ENCODE results near the gene CCSER2.
"Not testable (repeated sequence)": the region's sequence is repeated elsewhere in the genome, so short reads cannot be mapped to it uniquely, and the experiment has no call there.

CCSER2 gene

GRCh38 chr10:84312816-84313215 lies 15.6 kb upstream of the CCSER2 start:
- no peak for DNase-seq (ENCODE audit: low read depth in 3 of 3, low spot score in 1 of 3)

- DNase-seq (ENCODE audit: low read depth in 3 of 3, low spot score in 1 of 3): no peak
These were observed 14.1 kb upstream of the CCSER2 start for GRCh38 chr10:84314275-84314674.

- no peak for DNase-seq (ENCODE audit: low read depth in 3 of 3, low spot score in 1 of 3)
These were observed 11.2 kb upstream of the CCSER2 start for GRCh38 chr10:84317174-84317573.

- DNase-seq (ENCODE audit: low read depth in 3 of 3, low spot score in 1 of 3): no peak
These were observed 6.5 kb upstream of the CCSER2 start for GRCh38 chr10:84321902-84322301.

- not testable (repeated sequence) for DNase-seq (ENCODE audit: low read depth in 3 of 3, low spot score in 1 of 3)
These were observed 4.8 kb upstream of the CCSER2 start for GRCh38 chr10:84323566-84323965.

- not testable (repeated sequence) for DNase-seq (ENCODE audit: low read depth in 3 of 3, low spot score in 1 of 3)
These were observed 1.4 kb upstream of the CCSER2 start for GRCh38 chr10:84326995-84327394.

- peak; percentile 20 to 32 (median 22) for DNase-seq (ENCODE audit: low read depth in 3 of 3, low spot score in 1 of 3)
These were observed 815 bp downstream of the CCSER2 start for GRCh38 chr10:84329196-84329611.

GRCh38 chr10:84329986-84330651 lies 1.7 kb downstream of the CCSER2 start:
- DNase-seq (ENCODE audit: low read depth in 3 of 3, low spot score in 1 of 3): peak in 1 of 3 donors; percentile 2

- no peak for DNase-seq (ENCODE audit: low read depth in 3 of 3, low spot score in 1 of 3)
These were observed 2.7 kb downstream of the CCSER2 start for GRCh38 chr10:84331091-84331490.

GRCh38 chr10:84333864-84334451 lies 5.6 kb downstream of the CCSER2 start:
- DNase-seq (ENCODE audit: low read depth in 3 of 3, low spot score in 1 of 3): peak in 2 of 3 donors; percentile 45

- no peak for DNase-seq (ENCODE audit: low read depth in 3 of 3, low spot score in 1 of 3)
These were observed 6.4 kb downstream of the CCSER2 start for GRCh38 chr10:84334811-84335210.

GRCh38 chr10:84335516-84335915 lies 7.1 kb downstream of the CCSER2 start:
- no peak for DNase-seq (ENCODE audit: low read depth in 3 of 3, low spot score in 1 of 3)

GRCh38 chr10:84336406-84337090 lies 8.2 kb downstream of the CCSER2 start:
- no peak for DNase-seq (ENCODE audit: low read depth in 3 of 3, low spot score in 1 of 3)

- DNase-seq (ENCODE audit: low read depth in 3 of 3, low spot score in 1 of 3): no peak
These were observed 8.8 kb downstream of the CCSER2 start for GRCh38 chr10:84337199-84337598.

- no peak for DNase-seq (ENCODE audit: low read depth in 3 of 3, low spot score in 1 of 3)
These were observed 10.6 kb downstream of the CCSER2 start for GRCh38 chr10:84339025-84339424.

GRCh38 chr10:84340187-84340586 lies 11.8 kb downstream of the CCSER2 start:
- no peak for DNase-seq (ENCODE audit: low read depth in 3 of 3, low spot score in 1 of 3)

- DNase-seq (ENCODE audit: low read depth in 3 of 3, low spot score in 1 of 3): no peak
These were observed 12.5 kb downstream of the CCSER2 start for GRCh38 chr10:84340632-84341537.

GRCh38 chr10:84341538-84341856 lies 13.1 kb downstream of the CCSER2 start:
- no peak for DNase-seq (ENCODE audit: low read depth in 3 of 3, low spot score in 1 of 3)

- DNase-seq (ENCODE audit: low read depth in 3 of 3, low spot score in 1 of 3): no peak
These were observed 13.6 kb downstream of the CCSER2 start for GRCh38 chr10:84341983-84342382.

- DNase-seq (ENCODE audit: low read depth in 3 of 3, low spot score in 1 of 3): no peak
These were observed 14.2 kb downstream of the CCSER2 start for GRCh38 chr10:84342584-84342983.

- no peak for DNase-seq (ENCODE audit: low read depth in 3 of 3, low spot score in 1 of 3)
These were observed 15.4 kb downstream of the CCSER2 start for GRCh38 chr10:84343831-84344230.

- DNase-seq (ENCODE audit: low read depth in 3 of 3, low spot score in 1 of 3): no peak
These were observed 16.1 kb downstream of the CCSER2 start for GRCh38 chr10:84344526-84344925.

Data from stimulated activated CD4-positive, alpha-beta T cell treated with anti-CD3 and anti-CD28 coated beads, TNF-alpha, amount 100 ng/mL, for 1 hour (primary cell).